ENCODE data around the gene BTBD1.

Gene BTBD1

DNA sequence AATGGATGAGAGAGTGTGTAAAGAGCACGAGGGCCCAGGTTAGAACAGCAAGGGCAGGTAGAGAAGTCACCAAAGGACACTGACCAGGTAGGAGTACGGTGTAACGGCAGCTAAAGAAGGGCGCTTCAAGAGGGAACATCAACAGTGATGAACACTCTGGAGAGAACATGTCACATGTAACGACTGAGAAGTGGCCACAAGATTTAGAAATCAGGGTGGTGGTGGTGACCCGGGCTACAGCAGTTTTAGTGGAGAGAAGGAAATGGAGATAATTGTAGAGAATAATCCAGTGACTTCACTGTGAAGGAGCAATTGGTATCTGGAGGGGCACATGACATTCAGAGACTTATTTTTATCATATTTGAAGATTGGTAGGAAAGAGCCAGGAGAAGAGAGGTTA, 54.4 kb downstream of the BTBD1 start (continued):
- TF ChIP-seq, protein P1, sequence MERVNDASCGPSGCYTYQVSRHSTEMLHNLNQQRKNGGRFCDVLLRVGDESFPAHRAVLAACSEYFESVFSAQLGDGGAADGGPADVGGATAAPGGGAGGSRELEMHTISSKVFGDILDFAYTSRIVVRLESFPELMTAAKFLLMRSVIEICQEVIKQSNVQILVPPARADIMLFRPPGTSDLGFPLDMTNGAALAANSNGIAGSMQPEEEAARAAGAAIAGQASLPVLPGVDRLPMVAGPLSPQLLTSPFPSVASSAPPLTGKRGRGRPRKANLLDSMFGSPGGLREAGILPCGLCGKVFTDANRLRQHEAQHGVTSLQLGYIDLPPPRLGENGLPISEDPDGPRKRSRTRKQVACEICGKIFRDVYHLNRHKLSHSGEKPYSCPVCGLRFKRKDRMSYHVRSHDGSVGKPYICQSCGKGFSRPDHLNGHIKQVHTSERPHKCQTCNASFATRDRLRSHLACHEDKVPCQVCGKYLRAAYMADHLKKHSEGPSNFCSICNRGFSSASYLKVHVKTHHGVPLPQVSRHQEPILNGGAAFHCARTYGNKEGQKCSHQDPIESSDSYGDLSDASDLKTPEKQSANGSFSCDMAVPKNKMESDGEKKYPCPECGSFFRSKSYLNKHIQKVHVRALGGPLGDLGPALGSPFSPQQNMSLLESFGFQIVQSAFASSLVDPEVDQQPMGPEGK (CRISPR knock-in tag; IDR thresholded peaks at IDR 0.05; ENCODE audit: borderline replicate concordance) = no peak
- no peak for TF ChIP-seq BACH2 (CRISPR knock-in tag; IDR thresholded peaks at IDR 0.05; ENCODE audit: borderline replicate concordance)
- TF ChIP-seq ZC3H10 (CRISPR knock-in tag; IDR thresholded peaks at IDR 0.05) = no peak
- TF ChIP-seq ARNTL (CRISPR knock-in tag; IDR thresholded peaks at IDR 0.05; ENCODE audit: borderline replicate concordance, low read depth) = no peak
- no peak for TF ChIP-seq ZNF565 (CRISPR knock-in tag; conservative IDR thresholded peaks at IDR 0.05; ENCODE audit: low read depth)
- TF ChIP-seq ISL1 (CRISPR knock-in tag; IDR thresholded peaks at IDR 0.05) = no peak
- TF ChIP-seq SNAI2 (CRISPR knock-in tag; IDR thresholded peaks at IDR 0.05) = no peak
- no peak for TF ChIP-seq ZFP3 (CRISPR knock-in tag; IDR thresholded peaks at IDR 0.05)

DNA sequence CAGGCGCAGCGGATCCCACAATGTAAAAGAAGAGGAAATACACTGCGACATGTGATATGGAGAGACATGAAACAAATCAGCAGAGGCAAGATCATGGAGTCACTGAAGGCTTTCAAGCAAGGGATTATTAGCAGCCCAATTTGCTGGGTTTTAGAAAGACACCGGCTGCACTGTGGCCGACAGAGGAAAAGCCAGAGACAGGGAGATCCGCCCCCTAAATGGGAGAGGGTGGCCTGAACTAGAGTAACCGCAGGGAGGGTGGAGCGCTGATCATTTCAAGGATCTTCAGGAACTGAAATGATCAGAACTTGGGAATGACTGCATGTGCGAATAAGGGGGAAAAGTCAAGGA, 55.0 kb downstream of the BTBD1 start:
- TF ChIP-seq GLIS3 (CRISPR knock-in tag; IDR thresholded peaks at IDR 0.05) (no peak), TOX (CRISPR knock-in tag; IDR thresholded peaks at IDR 0.05; ENCODE audit: borderline replicate concordance) (no peak), BACH2 (CRISPR knock-in tag; IDR thresholded peaks at IDR 0.05; ENCODE audit: borderline replicate concordance) (no peak), RARB (CRISPR knock-in tag; IDR thresholded peaks at IDR 0.05) (no peak), OSR1 (CRISPR knock-in tag; IDR thresholded peaks at IDR 0.05) (no peak), ZFP30 (CRISPR knock-in tag; IDR thresholded peaks at IDR 0.05) (no peak), ESRRG (CRISPR knock-in tag; IDR thresholded peaks at IDR 0.05) (no peak), TCF4 (CRISPR knock-in tag; IDR thresholded peaks at IDR 0.05; ENCODE audit: borderline replicate concordance) (no peak), ISL1 (CRISPR knock-in tag; IDR thresholded peaks at IDR 0.05) (no peak), SNAI2 (CRISPR knock-in tag; IDR thresholded peaks at IDR 0.05) (no peak), PPARA (CRISPR knock-in tag; IDR thresholded peaks at IDR 0.05; ENCODE audit: borderline replicate concordance) (no peak), ARNTL (CRISPR knock-in tag; IDR thresholded peaks at IDR 0.05; ENCODE audit: borderline replicate concordance, low read depth) (no peak)
- TF ChIP-seq, protein P2, sequence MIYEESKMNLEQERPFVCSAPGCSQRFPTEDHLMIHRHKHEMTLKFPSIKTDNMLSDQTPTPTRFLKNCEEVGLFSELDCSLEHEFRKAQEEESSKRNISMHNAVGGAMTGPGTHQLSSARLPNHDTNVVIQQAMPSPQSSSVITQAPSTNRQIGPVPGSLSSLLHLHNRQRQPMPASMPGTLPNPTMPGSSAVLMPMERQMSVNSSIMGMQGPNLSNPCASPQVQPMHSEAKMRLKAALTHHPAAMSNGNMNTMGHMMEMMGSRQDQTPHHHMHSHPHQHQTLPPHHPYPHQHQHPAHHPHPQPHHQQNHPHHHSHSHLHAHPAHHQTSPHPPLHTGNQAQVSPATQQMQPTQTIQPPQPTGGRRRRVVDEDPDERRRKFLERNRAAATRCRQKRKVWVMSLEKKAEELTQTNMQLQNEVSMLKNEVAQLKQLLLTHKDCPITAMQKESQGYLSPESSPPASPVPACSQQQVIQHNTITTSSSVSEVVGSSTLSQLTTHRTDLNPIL (CRISPR knock-in tag; IDR thresholded peaks at IDR 0.05; ENCODE audit: low read depth) = no peak
- TF ChIP-seq, protein P3, sequence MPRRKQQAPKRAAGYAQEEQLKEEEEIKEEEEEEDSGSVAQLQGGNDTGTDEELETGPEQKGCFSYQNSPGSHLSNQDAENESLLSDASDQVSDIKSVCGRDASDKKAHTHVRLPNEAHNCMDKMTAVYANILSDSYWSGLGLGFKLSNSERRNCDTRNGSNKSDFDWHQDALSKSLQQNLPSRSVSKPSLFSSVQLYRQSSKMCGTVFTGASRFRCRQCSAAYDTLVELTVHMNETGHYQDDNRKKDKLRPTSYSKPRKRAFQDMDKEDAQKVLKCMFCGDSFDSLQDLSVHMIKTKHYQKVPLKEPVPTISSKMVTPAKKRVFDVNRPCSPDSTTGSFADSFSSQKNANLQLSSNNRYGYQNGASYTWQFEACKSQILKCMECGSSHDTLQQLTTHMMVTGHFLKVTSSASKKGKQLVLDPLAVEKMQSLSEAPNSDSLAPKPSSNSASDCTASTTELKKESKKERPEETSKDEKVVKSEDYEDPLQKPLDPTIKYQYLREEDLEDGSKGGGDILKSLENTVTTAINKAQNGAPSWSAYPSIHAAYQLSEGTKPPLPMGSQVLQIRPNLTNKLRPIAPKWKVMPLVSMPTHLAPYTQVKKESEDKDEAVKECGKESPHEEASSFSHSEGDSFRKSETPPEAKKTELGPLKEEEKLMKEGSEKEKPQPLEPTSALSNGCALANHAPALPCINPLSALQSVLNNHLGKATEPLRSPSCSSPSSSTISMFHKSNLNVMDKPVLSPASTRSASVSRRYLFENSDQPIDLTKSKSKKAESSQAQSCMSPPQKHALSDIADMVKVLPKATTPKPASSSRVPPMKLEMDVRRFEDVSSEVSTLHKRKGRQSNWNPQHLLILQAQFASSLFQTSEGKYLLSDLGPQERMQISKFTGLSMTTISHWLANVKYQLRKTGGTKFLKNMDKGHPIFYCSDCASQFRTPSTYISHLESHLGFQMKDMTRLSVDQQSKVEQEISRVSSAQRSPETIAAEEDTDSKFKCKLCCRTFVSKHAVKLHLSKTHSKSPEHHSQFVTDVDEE (CRISPR knock-in tag; IDR thresholded peaks at IDR 0.05) = no peak
- no peak for ATAC-seq

DNA sequence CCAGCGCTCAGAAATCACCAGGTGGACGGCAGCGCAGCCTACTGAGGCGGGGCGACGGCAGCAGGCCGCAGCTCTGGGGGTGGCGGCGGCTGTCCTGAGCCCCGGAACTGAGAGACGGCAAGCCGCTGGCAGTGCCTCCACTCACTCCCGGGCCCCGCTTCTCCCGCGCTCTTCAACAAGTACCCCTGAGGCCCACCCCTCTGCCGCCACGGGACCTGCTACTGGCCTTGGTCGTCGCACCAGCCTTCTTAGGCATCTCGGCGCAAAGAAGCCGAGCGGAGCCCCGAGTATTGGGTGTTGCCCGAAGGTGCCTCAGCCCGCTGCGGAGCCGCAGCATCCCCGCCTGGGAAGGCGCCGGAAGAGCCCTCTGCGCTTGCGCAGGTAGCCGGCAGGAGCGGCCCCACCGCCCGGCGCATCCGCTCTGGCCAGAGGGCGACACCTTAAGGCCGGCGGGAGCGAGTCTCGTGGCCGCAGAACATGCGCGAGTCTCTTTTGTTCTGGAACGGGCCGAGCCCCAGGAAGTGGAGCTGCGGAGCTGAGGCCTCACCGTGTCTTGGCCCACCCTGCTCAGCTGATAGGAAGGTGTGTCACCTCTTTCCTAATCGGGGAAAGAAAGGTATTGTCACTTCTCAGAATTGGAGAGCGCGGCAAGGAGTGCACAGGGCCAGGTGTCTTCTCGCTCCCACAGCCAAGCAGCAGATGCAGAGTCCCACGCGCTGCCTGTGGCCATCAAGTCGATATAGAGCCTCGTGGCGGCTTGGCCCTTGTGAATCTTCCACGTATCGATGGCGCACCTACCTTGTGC, 55.6 kb downstream of the BTBD1 start, which contains the start of gene C15orf40:
TSS of gene C15orf40 (minus strand) at position 369 of the 805 bp plus-strand sequence. CDS start at position 337, 32 bp downstream.
- TF ChIP-seq RARB (CRISPR knock-in tag; IDR thresholded peaks at IDR 0.05) (no peak), GLIS3 (CRISPR knock-in tag; IDR thresholded peaks at IDR 0.05) (no peak), PPARA (CRISPR knock-in tag; IDR thresholded peaks at IDR 0.05; ENCODE audit: borderline replicate concordance) (no peak; the same call in 1 of the 2 replicates), ZNF565 (CRISPR knock-in tag; conservative IDR thresholded peaks at IDR 0.05; ENCODE audit: low read depth) (0 out of 2 replicates have a peak, but pooled peaks have one; percentile 18)
- ATAC-seq = peak; percentile 97

DNA sequence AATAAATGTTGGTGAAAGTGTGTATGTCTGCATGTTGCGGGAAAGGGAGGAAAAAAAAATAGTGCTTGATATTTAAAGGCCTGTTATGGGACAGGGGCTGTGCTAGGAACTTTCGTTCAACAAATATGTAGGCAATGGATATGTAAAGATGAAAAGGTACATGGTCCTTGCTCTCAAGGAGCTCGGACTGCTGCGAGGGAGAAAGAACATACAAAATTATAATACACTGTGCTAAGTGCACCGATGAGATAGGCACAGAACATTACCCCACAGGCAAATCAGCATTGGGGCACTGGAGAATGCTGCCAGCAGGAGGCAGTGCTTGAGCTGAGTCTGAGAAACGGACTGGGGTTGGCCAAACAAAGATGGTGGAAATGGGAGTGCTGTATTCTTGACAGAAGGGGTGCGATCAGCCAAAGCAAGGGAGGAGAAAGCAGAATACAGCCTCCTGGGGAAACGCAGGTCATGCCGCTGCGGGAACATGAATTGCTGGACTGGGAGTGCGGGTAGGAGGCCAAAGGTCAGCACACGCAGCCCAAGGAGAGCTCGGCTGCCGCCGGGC, 56.3 kb downstream of the BTBD1 start:
- peak; percentile 90 for ATAC-seq
- TF ChIP-seq ZNF70 (CRISPR knock-in tag; IDR thresholded peaks at IDR 0.05) = 0 out of 2 replicates have a peak, but pooled peaks have one; percentile 20
- no peak for TF ChIP-seq TCF4 (CRISPR knock-in tag; IDR thresholded peaks at IDR 0.05; ENCODE audit: borderline replicate concordance)

DNA sequence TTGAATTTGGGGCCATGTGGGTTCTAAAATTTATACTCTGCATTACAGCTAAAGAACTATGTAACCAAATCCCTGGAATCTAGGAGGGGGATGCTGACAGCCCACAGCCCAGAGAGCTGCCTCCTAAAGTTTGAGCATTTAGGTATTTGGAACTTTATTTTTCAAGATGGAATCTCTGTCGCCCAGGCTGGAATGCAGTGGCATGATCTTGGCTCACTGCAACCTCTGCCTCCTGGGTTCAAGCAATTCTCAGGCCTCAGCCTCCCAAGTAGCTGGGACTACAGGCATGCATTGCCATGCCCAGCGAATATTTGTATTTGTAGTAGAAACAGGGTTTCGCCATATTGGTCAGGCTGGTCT, 66.4 kb downstream of the BTBD1 start:
- peak; percentile 50 for ATAC-seq

Measured in SK-N-SH treated with all-trans-retinoic acid at 6 μM for 48 hours (cell line).